Endodermal cell (in vitro differentiated cells): ENCODE measurements around the gene INPP5E. TPM values are rescaled to one million over a fixed set of nuclear protein-coding genes. Genes with fewer than 3 reads are reported as not detected.

Source experiments
- DNase-seq: peaks from one replicate; pipeline ENCODE4 v3.0.0-alpha.2; 2017
- H3K27ac ChIP-seq: 2 replicates; pipeline ENCODE4 v1.5.1; 2013; ENCODE audit warnings: mild to moderate bottlenecking, low read depth, low read length, moderate library complexity
- H3K27me3 ChIP-seq: 2 replicates; pipeline ENCODE4 v1.6.1; 2013; ENCODE audit warnings: mild to moderate bottlenecking, low read length, moderate library complexity; ENCODE audit not compliant: insufficient read depth, control insufficient read depth, poor library complexity, severe bottlenecking
- H3K36me3 ChIP-seq: 2 replicates; pipeline ENCODE4 v1.7.0; 2013; ENCODE audit warnings: mild to moderate bottlenecking, low read length, moderate library complexity; ENCODE audit not compliant: control insufficient read depth, insufficient read depth
- H3K4me1 ChIP-seq: one replicate; pipeline ENCODE4 v1.7.0; 2013; ENCODE audit warnings: low read length; ENCODE audit not compliant: control insufficient read depth, insufficient read depth
- H3K4me3 ChIP-seq: 2 replicates; pipeline ENCODE4 v1.5.1; 2013; ENCODE audit warnings: mild to moderate bottlenecking, low read length, moderate library complexity
- H3K9ac ChIP-seq: 2 replicates; pipeline ENCODE4 v1.6.1; 2013; ENCODE audit warnings: mild to moderate bottlenecking, low read length, moderate library complexity; ENCODE audit not compliant: poor library complexity, severe bottlenecking; ENCODE audit errors: extremely low read depth
- H3K9me3 ChIP-seq: 2 replicates; pipeline ENCODE4 v1.6.1; 2013; ENCODE audit warnings: mild to moderate bottlenecking, low read length, moderate library complexity; ENCODE audit not compliant: control insufficient read depth
- H3K27ac Mint-ChIP-seq: 2 replicates; pipeline ENCODE4 v1.8.0; 2020; ENCODE audit warnings: mixed read lengths
- H3K27me3 Mint-ChIP-seq: 2 replicates; pipeline ENCODE4 v1.8.0; 2021; ENCODE audit warnings: mild to moderate bottlenecking, mixed read lengths; ENCODE audit not compliant: insufficient read depth
- H3K36me3 Mint-ChIP-seq: 2 replicates; pipeline ENCODE4 v1.8.0; 2020; ENCODE audit warnings: low read depth, mixed read lengths
- H3K4me1 Mint-ChIP-seq: 2 replicates; pipeline ENCODE4 v1.8.0; 2020; ENCODE audit warnings: mixed read lengths
- H3K4me3 Mint-ChIP-seq: 2 replicates; pipeline ENCODE4 v1.8.0; 2020; ENCODE audit warnings: mild to moderate bottlenecking, moderate library complexity, mixed read lengths
- H3K9me3 Mint-ChIP-seq: 2 replicates; pipeline ENCODE4 v1.8.0; 2020; ENCODE audit warnings: mild to moderate bottlenecking, mixed read lengths
- WGBS, 2 experiments: methylation state at CpG; one replicate each; pipeline versions ENCODE4 v1.1.5 to v1.1.7; 2013; ENCODE audit warnings: missing lambda C conversion rate in 2 of 2, mixed read lengths in 1 of 2; ENCODE audit not compliant: insufficient coverage in 1 of 2, insufficient read length in 1 of 2; 5-methylcytosine and 5-hydroxymethylcytosine counted together
- total RNA-seq, 2 donors: library from RNA; stranded (reverse); fragmentation: NEBNext Ultra II Directional in 1 of 2; extraction: Animal tissue kit (Norgen Biotek cat#: 25700) in 1 of 2; gene quantifications; 2 replicates in 1 of 2; 3 replicates in 1 of 2; pipeline ENCODE4 v1.2.1, GENCODE V29; 2021
- TF ChIP-seq, protein P1 (sequence below): fragments of 200-600 bp; sonication (generic); conservative IDR thresholded peaks from 2 replicates; pipeline ENCODE4 v1.5.0; 2021; ENCODE audit warnings: antibody characterized with exemption, mild to moderate bottlenecking

INPP5E gene
- total RNA-seq, 2 donors from 2014 or later: 30.8 to 34.7 TPM

DNA sequence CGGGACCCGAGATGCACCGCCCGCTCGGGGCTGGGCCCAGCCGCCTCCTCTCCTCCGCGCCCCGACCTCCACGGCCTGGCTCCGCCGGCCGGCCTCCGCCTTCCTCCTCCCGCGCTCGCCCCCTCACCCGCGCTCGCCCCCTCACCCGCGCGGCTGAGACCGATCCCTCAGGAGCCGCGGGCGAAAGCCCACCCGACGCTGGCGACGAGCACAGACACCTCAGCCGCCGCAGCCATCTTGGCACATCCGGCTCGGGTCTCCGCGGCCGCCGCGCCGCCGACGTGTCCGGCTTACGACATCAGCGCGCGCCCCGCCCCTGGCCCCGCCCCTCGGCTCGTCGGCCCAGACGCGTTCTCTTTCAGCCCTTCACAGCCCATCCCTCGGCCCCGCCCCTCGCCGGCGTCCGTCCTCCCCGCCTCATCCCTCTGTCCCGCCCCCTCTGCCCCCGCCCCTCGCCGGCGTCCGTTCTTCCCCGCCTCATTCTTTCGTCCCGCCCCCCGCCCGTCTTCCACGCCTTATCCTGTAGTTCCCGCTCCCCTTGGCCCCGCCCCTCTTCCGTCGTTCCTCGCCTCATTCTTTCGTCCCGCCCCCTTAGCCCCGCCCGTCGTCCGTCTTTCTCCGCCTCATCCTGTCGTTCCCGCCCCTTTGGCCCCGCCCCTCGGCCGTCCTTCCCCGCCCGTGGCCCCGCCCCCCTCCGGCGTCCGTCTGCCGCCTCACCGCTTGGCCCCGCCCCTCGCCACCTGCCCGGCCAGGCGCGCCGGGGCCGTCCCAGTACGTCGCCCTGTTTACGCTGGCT lies 43.3 kb upstream of the INPP5E start, which contains the start of gene SEC16A:
SEC16A (minus strand) TSS at position 248 of the 796 bp plus-strand sequence. CDS start 5,425 bp downstream, outside the sequence.
- peak within 1 kb of the TSS; percentile 100 for H3K27ac ChIP-seq
- H3K36me3 ChIP-seq: peaks cover 19% of the 10 kb centered on the region
- peak within 1 kb of the TSS; percentile 88 for H3K4me3 Mint-ChIP-seq
- peak within 1 kb of the TSS; percentile 99 for H3K27ac Mint-ChIP-seq
- H3K27me3 Mint-ChIP-seq: peaks cover 12% of the 10 kb centered on the region
- TF ChIP-seq, protein P1, sequence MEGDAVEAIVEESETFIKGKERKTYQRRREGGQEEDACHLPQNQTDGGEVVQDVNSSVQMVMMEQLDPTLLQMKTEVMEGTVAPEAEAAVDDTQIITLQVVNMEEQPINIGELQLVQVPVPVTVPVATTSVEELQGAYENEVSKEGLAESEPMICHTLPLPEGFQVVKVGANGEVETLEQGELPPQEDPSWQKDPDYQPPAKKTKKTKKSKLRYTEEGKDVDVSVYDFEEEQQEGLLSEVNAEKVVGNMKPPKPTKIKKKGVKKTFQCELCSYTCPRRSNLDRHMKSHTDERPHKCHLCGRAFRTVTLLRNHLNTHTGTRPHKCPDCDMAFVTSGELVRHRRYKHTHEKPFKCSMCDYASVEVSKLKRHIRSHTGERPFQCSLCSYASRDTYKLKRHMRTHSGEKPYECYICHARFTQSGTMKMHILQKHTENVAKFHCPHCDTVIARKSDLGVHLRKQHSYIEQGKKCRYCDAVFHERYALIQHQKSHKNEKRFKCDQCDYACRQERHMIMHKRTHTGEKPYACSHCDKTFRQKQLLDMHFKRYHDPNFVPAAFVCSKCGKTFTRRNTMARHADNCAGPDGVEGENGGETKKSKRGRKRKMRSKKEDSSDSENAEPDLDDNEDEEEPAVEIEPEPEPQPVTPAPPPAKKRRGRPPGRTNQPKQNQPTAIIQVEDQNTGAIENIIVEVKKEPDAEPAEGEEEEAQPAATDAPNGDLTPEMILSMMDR: no peak
- H3K9me3 ChIP-seq: no peaks in the 10 kb centered on the region
- H3K36me3 Mint-ChIP-seq: peaks cover 14% of the 10 kb centered on the region
- H3K9ac ChIP-seq: peak within 1 kb of the TSS; percentile 99
- H3K4me3 ChIP-seq: peak within 1 kb of the TSS; percentile 91
- peaks cover 4% of the 10 kb centered on the region for H3K4me1 ChIP-seq
- WGBS, 2 experiments: 0% methylated on average over 21 to 102 of the region's 109 CpGs
- peaks cover 17% of the 10 kb centered on the region for H3K4me1 Mint-ChIP-seq
- peaks cover 9% of the 10 kb centered on the region for H3K27me3 ChIP-seq
- peak; percentile 100 for DNase-seq
- no peaks in the 10 kb centered on the region for H3K9me3 Mint-ChIP-seq

DNA sequence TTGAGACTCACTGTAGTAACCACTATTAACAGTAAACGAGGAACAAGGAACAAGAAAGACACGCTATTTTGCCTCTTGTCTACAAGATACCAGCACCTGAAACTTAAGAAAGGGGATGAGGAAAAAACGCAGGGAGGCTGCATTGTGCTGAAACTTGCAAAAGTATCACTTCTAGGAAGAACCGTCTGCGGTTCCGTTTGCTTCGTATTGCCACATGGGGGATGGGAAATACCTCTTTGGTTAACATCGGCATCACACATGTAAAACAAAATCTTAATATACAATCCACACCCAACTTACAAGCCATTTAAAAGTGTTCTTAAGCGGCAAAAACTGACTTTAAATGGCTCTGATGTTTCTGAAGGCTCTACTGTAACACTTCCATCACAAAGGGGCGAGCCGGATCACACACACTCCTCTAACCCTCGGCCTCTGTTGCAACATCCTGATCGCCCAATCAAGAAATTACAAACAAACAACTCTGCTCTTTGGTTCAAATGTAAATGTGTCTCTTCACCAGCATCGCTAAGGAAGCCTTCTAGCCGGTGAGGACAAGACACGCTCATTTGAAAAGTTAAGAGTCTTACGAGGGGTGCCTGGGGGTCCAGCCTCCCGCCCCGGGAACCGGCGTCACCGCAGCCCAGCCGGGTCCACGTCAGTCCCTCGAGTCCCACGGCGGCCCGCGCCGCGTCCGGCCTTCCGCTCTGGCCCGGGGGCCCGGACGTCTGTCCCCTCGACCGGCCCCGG lies 42.6 kb upstream of the INPP5E start:
- DNase-seq: no peak
- H3K27me3 Mint-ChIP-seq: peaks cover 4% of the 10 kb centered on the region
- H3K9me3 ChIP-seq: no peaks in the 10 kb centered on the region
- H3K9me3 Mint-ChIP-seq: no peaks in the 10 kb centered on the region
- H3K4me3 Mint-ChIP-seq: peak overlapping the region; percentile 88
- peaks cover 4% of the 10 kb centered on the region for H3K4me1 ChIP-seq
- H3K27me3 ChIP-seq: peaks cover 1% of the 10 kb centered on the region
- peak overlapping the region; percentile 91 for H3K4me3 ChIP-seq
- H3K36me3 Mint-ChIP-seq: peaks cover 22% of the 10 kb centered on the region
- peak overlapping the region; percentile 99 for H3K9ac ChIP-seq
- peak overlapping the region; percentile 97 for H3K27ac Mint-ChIP-seq
- WGBS, 2 experiments: 1 to 3% methylated on average over 23 to 39 of the region's 39 CpGs
- peak overlapping the region; percentile 97 for H3K27ac ChIP-seq
- TF ChIP-seq, protein P1: no peak
- peaks cover 17% of the 10 kb centered on the region for H3K4me1 Mint-ChIP-seq
- peaks cover 26% of the 10 kb centered on the region for H3K36me3 ChIP-seq

DNA sequence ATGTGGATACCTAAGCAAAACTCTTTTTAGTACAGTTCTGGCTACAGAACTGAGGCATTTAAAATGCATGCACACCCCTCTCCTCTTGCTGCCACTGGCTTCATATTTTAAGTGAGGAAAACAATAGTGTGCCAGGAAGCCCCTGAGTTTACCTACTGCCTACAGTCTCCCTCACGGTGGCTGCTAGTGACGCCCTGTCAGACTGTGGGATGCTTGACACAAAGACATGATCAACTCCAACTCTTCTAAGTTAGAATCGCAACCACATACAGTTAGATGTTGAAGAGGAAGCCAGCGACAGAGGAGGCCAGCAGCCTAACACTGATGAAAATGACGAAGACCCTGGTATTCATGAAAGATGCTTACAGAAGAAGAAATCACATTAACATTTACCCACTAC lies 41.9 kb upstream of the INPP5E start:
- TF ChIP-seq, protein P1: no peak
- Mint-ChIP-seq H3K9me3 (no peaks in the 10 kb centered on the region), H3K27me3 (no peaks in the 10 kb centered on the region), H3K4me1 (peaks cover 17% of the 10 kb centered on the region), H3K27ac (peak overlapping the region; percentile 97), H3K36me3 (peaks cover 29% of the 10 kb centered on the region), H3K4me3 (peak overlapping the region; percentile 88)
- H3K4me3 ChIP-seq: peak overlapping the region; percentile 91
- no peaks in the 10 kb centered on the region for H3K9me3 ChIP-seq
- H3K4me1 ChIP-seq: peaks cover 4% of the 10 kb centered on the region
- H3K36me3 ChIP-seq: peaks cover 33% of the 10 kb centered on the region
- H3K27ac ChIP-seq: no peak overlapping the region
- 65 to 69% methylated on average over 3 to 5 of the region's 5 CpGs for WGBS, 2 experiments
- H3K27me3 ChIP-seq: no peaks in the 10 kb centered on the region
- H3K9ac ChIP-seq: peak overlapping the region; percentile 99
- no peak for DNase-seq
